GM13977 (cell line): ENCODE measurements around the gene AQP6.
A peak's percentile ranks its signal among the peaks of the same experiment; 100 is the strongest.

ENCODE experiments used
- DNase-seq: peaks from one replicate; pipeline ENCODE4 v3.0.0; 2012; ENCODE audit warnings: low spot score
- CTCF ChIP-seq: IDR thresholded peaks from 2 replicates; pipeline ENCODE4 v1.5.1; 2012; ENCODE audit warnings: mild to moderate bottlenecking, control low read depth; ENCODE audit not compliant: insufficient read depth; ENCODE audit errors: extremely low read depth, missing control alignments
- in situ Hi-C: fragments of 300-500 bp; cut with MboI; formaldehyde crosslinking; loops from one replicate; pipeline ENCODE4 v1.12.0; 2022; ENCODE audit warnings: low sequenced_read_pairs, low pct_unique_long_range_greater_than_20kb, mixed read lengths, inconsistent platforms; ENCODE audit not compliant: unreplicated experiment

Gene AQP6

DNA sequence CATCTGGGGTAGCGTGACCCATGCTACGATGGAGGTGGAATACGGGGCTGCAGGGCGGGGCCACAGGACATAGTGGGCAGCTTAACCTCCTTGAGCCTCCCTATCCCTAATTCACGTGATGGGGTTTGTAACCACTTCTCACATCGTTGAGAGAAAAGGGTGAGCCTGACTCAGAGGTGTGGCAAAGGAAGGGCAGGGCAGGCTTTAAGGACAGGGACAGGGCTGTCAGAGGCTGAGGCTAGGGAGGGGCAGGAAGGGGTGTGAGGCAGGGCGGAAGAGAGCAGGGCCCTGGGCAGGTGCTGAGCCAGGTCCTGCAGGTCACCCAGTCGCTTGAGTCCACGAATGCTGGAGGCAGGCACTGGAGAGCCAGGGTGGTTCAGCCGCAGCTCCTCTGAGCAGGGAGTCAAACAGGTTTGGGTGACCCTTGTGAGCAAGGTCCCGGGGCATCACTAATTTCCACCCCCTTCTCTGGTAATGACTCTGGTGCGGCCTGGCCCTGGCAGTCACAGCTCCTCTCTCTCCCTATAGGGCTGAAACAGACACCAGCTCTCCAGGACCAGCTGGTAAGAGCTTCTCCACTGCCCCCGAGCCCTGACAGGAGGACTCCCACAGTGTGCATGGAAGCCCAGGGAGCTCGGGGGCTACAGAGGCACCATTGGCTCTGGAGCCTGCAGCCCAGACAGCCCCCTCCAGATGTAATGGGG, 29.7 kb upstream of the AQP6 start:
- in situ Hi-C loops = no loop called here
- no peak for DNase-seq
- no peak for TF ChIP-seq CTCF

GRCh38 chr12:49943625-49943960, 29.2 kb upstream of the AQP6 start:
- no peak for TF ChIP-seq CTCF
- in situ Hi-C loops = no loop called here
- DNase-seq = no peak

DNA sequence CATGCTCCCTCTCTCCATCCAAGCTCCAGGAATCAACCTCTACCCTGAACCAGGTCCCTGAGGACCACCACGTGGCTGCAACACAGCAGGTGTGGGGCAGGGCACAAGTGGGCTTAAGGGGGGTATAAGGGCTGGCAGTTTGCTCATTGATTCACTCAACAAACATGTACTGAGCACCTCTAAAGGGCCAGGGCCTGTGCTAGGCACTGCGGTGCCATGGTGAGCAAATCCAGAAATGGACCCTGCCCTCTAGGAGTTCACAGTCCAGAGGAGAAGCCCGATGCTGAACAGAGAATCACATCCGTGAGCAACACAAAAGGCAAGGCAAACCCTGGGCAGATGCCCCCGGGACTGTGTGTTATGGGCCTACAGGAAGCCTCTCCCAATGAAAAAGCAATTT, 28.7 kb upstream of the AQP6 start:
- in situ Hi-C loops = no loop called here

DNA sequence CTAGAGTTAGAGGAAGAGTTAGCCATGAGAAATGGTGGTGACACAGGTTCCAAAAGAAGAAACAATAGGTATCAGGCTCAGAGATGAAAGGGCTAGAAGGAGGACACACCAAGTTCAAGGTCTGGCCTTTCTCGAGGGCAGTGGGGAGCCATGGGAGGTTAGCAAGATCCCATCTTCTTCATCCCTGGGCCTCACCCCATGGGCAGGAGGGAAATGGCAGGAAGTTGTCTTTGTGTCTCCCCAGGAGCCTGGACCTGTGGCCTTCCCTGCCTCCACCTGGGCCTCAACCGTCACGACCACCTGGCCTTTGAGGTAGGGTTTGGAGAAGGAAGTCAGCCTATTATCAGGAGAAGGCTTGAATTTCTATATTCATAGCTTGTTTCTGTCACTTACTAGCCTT, 28.0 kb upstream of the AQP6 start:
- TF ChIP-seq CTCF = no peak
- in situ Hi-C loops = no loop called here
- no peak for DNase-seq

More for the DNA sequence above, 28.7 kb upstream of the AQP6 start:
- DNase-seq = no peak
- TF ChIP-seq CTCF = no peak

- TF ChIP-seq CTCF = peak; percentile 94
- DNase-seq = peak; percentile 89
- in situ Hi-C loops = no loop called here
Measured at GRCh38 chr12:49945394-49946080, 27.2 kb upstream of the AQP6 start.

- in situ Hi-C loops = no loop called here
- DNase-seq = no peak
- TF ChIP-seq CTCF = no peak
Measured at GRCh38 chr12:49946086-49946485, 26.7 kb upstream of the AQP6 start.

- TF ChIP-seq CTCF = no peak
- DNase-seq = no peak
- in situ Hi-C loops = no loop called here
Measured at GRCh38 chr12:49946497-49946896, 26.2 kb upstream of the AQP6 start.
